HCT116 (cell line): Measurements from ENCODE around the gene SLMAP. TPM values are rescaled to one million over a fixed set of nuclear protein-coding genes. Genes with fewer than 3 reads are reported as not detected.

Experiments used
- ATAC-seq: fragments of 200-7000 bp; cut with Tn5 transposase; 2 replicates; pipeline ENCODE4 v1.9.1; 2020; ENCODE audit warnings: mild to moderate bottlenecking, moderate library complexity
- BruUV-seq: library from RNA; stranded (reverse); fragments of 400-500 nt; replicated peaks from 2 replicates; lab custom pipeline; 2021; lab: Mats Ljungman, UMichigan
- CTCF ChIA-PET: fragments of 300-600 bp; sonication (Branson Sonifier 250); formaldehyde crosslinking; loops from one replicate; lab custom pipeline; 2021; ENCODE audit warnings: antibody characterized with exemption; lab: Charles Lee
- POLR2A ChIA-PET: fragments of 300-600, 350-600 bp; sonication (Branson Sonifier 250); formaldehyde crosslinking; loops from one replicate; lab custom pipeline; 2021; ENCODE audit warnings: antibody characterized with exemption; lab: Charles Lee
- RAD21 ChIA-PET, 2 experiments: fragments of 300-600 bp; sonication (Branson Sonifier 250); formaldehyde crosslinking; loops; one replicate each; lab custom pipeline; 2023; ENCODE audit warnings: low total read pairs in 2 of 2; ENCODE audit not compliant: uncharacterized antibody in 2 of 2, unreplicated experiment in 2 of 2, low non-redundant PET in 1 of 2; lab: Charles Lee
- DNase-seq: peaks from one replicate; pipeline ENCODE4 v3.0.0-alpha.2; 2010; ENCODE audit warnings: low read depth, low spot score
- H2AFZ ChIP-seq: fragments of 200-600 bp; shearing (Covaris generic), sonication (generic); 2 replicates; pipeline ENCODE4 v1.6.1; 2017; ENCODE audit warnings: low read depth, mixed run types, mixed read lengths, antibody characterized with exemption, low read length; ENCODE audit not compliant: poor library complexity, severe bottlenecking
- H3K27ac ChIP-seq: 2 replicates; pipeline ENCODE4 v1.5.1; 2012; ENCODE audit warnings: low read depth, low read length
- H3K27me3 ChIP-seq: fragments of 200-600 bp; sonication (generic); 2 replicates; pipeline ENCODE4 v1.6.1; 2016; ENCODE audit warnings: mixed run types, low read length, mixed read lengths; ENCODE audit not compliant: insufficient read depth
- H3K36me3 ChIP-seq, 2 experiments: fragments of 200-500 bp in 1 of 2; fragments of 200-600 bp in 1 of 2; sonication (Bioruptor generic) in 1 of 2; sonication (generic) in 1 of 2; 2 replicates each; pipeline versions ENCODE4 v1.5.1 to v1.6.1; 2014 to 2016; ENCODE audit warnings: low read length in 2 of 2, inconsistent platforms in 1 of 2, mixed read lengths in 1 of 2, mixed run types in 1 of 2; ENCODE audit not compliant: insufficient read depth in 2 of 2, control insufficient read depth in 1 of 2
- H3K4me1 ChIP-seq, 2 experiments: fragments of 200-600 bp in 1 of 2; sonication (generic) in 1 of 2; 2 replicates each; pipeline versions ENCODE4 v1.5.1 to v1.6.1; 2012 to 2017; ENCODE audit warnings: low read length in 2 of 2, inconsistent platforms in 1 of 2, mild to moderate bottlenecking in 1 of 2, mixed read lengths in 1 of 2, mixed run types in 1 of 2, moderate library complexity in 1 of 2; ENCODE audit not compliant: insufficient read depth in 2 of 2, control insufficient read depth in 1 of 2
- H3K4me2 ChIP-seq: fragments of 200-600 bp; sonication (generic); 2 replicates; pipeline ENCODE4 v1.6.1; 2017; ENCODE audit warnings: mixed run types, low read length, mixed read lengths
- H3K4me3 ChIP-seq, 2 experiments: fragments of 200-600 bp in 1 of 2; sonication (generic) in 1 of 2; replicated peaks in 1 of 2; 2 replicates each; pipeline ENCODE4 v1.5.1; 2011 to 2016; ENCODE audit warnings: low read length in 2 of 2, control low read depth in 1 of 2, low read depth in 1 of 2, mild to moderate bottlenecking in 1 of 2, mixed read lengths in 1 of 2, mixed run types in 1 of 2
- H3K79me2 ChIP-seq: fragments of 200-600 bp; sonication (generic); 2 replicates; pipeline ENCODE4 v1.6.1; 2017; ENCODE audit warnings: mild to moderate bottlenecking, mixed run types, low read length, moderate library complexity, mixed read lengths; ENCODE audit not compliant: insufficient read depth
- H3K9ac ChIP-seq: fragments of 200-600 bp; sonication (generic); 2 replicates; pipeline ENCODE4 v1.6.1; 2016; ENCODE audit warnings: low read length, mixed read lengths
- H3K9me2 ChIP-seq: fragments of 200-600 bp; sonication (generic), shearing (Covaris generic); 2 replicates; pipeline ENCODE4 v1.6.1; 2017; ENCODE audit warnings: mixed run types, mild to moderate bottlenecking, moderate library complexity; ENCODE audit not compliant: insufficient read depth
- H3K9me3 ChIP-seq, 2 experiments: fragments of 200-500 bp in 1 of 2; fragments of 200-600 bp in 1 of 2; sonication (Bioruptor generic) in 1 of 2; sonication (generic) in 1 of 2; 2 replicates each; pipeline ENCODE4 v1.6.1; 2014 to 2017; ENCODE audit warnings: low read length in 2 of 2, mixed read lengths in 2 of 2, inconsistent platforms in 1 of 2, low read depth in 1 of 2, mild to moderate bottlenecking in 1 of 2, mixed run types in 1 of 2, moderate library complexity in 1 of 2; ENCODE audit not compliant: control insufficient read depth in 1 of 2, insufficient read depth in 1 of 2
- H4K20me1 ChIP-seq: fragments of 200-600 bp; sonication (generic), shearing (Covaris generic); 2 replicates; pipeline ENCODE4 v1.6.1; 2017; ENCODE audit warnings: mixed run types, mild to moderate bottlenecking, moderate library complexity; ENCODE audit not compliant: insufficient read depth
- JUND ChIP-seq: IDR thresholded peaks from 2 replicates; pipeline ENCODE4 v1.6.1; 2012
- POLR2A ChIP-seq: IDR thresholded peaks from 2 replicates; pipeline ENCODE4 v1.7.0; 2011; ENCODE audit warnings: borderline replicate concordance; ENCODE audit not compliant: insufficient read depth, insufficient read length; ENCODE audit errors: extremely low read depth
- POLR2AphosphoS5 ChIP-seq: IDR thresholded peaks from 2 replicates; pipeline ENCODE4 v1.6.1; 2011; ENCODE audit warnings: mild to moderate bottlenecking, low read depth, low read length, moderate library complexity
- RAD21 ChIP-seq: IDR thresholded peaks from 2 replicates; pipeline ENCODE4 v1.6.1; 2012; ENCODE audit warnings: low read depth, mild to moderate bottlenecking
- SIN3A ChIP-seq: IDR thresholded peaks from 2 replicates; pipeline ENCODE4 v1.6.1; 2012; ENCODE audit warnings: low read depth
- SRF ChIP-seq: IDR thresholded peaks from 2 replicates; pipeline ENCODE4 v1.6.1; 2012; ENCODE audit warnings: low read depth
- ZNF274 ChIP-seq: fragments of 200-500 bp; sonication (Bioruptor generic); IDR thresholded peaks from 2 replicates; pipeline ENCODE4 v1.6.1; 2014; ENCODE audit warnings: mild to moderate bottlenecking, low read depth, low read length, inconsistent platforms
- intact Hi-C: fragments of 100-400 bp; cut with micrococcal nuclease; formaldehyde crosslinking; loops from 2 replicates; pipeline ENCODE4 v1.10.0; 2022
- total RNA-seq: library from RNA; stranded (reverse); gene quantifications from one replicate; pipeline ENCODE4 v1.2.1, GENCODE V29; 2021; ENCODE audit not compliant: unreplicated experiment
- TF ChIP-seq, protein P1 (sequence below): IDR thresholded peaks from 2 replicates; pipeline ENCODE4 v1.6.1; 2011; ENCODE audit warnings: mild to moderate bottlenecking, low read length, moderate library complexity; ENCODE audit not compliant: insufficient replicate concordance; ENCODE audit errors: extremely low read depth
- TF ChIP-seq, protein P2 (sequence below), 3 experiments: fragments of 200-600 bp in 1 of 3; sonication (generic) in 1 of 3; IDR thresholded peaks in 2 of 3; conservative IDR thresholded peaks in 1 of 3; 2 replicates each; pipeline ENCODE4 v1.5.1; 2012 to 2017; ENCODE audit warnings: low read depth in 2 of 3, low read length in 2 of 3, antibody characterized with exemption in 1 of 3, borderline replicate concordance in 1 of 3, control low read depth in 1 of 3, mild to moderate bottlenecking in 1 of 3, mixed read lengths in 1 of 3, mixed run types in 1 of 3, moderate library complexity in 1 of 3; ENCODE audit not compliant: insufficient read depth in 1 of 3

The SLMAP gene
- total RNA-seq, 1 experiment from 2014 or later: 81.0 TPM

DNA sequence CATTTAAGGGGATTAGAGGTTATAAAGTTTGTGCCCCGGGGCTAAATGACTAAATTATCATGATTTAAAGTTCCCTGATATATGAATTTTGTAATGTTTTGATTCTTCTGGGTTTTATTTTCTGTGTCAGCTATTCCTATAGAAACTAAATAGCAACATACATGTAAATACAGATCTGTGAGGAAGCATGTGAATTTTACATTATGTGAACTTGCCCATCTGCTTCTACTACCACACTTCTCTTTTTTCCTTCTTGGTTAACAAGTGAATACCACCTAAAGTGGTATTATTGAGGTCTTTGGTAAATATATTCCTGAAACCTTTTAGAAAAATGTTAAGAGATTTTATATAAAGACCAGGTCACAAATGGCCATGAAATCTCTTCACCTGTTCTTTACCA lies 29.3 kb downstream of the SLMAP start:
- no peaks in the 10 kb centered on the region for H3K9me2 ChIP-seq

More for the DNA sequence above, 29.3 kb downstream of the SLMAP start:
- H3K9me3 ChIP-seq: no peaks in the 10 kb centered on the region
- no peak for ATAC-seq
- DNase-seq: no peak
- no peak overlapping the region for H3K4me3 ChIP-seq
- TF ChIP-seq, protein P1, sequence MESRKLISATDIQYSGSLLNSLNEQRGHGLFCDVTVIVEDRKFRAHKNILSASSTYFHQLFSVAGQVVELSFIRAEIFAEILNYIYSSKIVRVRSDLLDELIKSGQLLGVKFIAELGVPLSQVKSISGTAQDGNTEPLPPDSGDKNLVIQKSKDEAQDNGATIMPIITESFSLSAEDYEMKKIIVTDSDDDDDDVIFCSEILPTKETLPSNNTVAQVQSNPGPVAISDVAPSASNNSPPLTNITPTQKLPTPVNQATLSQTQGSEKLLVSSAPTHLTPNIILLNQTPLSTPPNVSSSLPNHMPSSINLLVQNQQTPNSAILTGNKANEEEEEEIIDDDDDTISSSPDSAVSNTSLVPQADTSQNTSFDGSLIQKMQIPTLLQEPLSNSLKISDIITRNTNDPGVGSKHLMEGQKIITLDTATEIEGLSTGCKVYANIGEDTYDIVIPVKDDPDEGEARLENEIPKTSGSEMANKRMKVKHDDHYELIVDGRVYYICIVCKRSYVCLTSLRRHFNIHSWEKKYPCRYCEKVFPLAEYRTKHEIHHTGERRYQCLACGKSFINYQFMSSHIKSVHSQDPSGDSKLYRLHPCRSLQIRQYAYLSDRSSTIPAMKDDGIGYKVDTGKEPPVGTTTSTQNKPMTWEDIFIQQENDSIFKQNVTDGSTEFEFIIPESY: no peak
- TF ChIP-seq RAD21: no peak
- no peak for TF ChIP-seq POLR2A
- no peak for TF ChIP-seq SRF
- TF ChIP-seq SIN3A: no peak
- TF ChIP-seq POLR2AphosphoS5: no peak
- no peak for TF ChIP-seq ZNF274
- no peak for TF ChIP-seq JUND
- TF ChIP-seq, protein P2, sequence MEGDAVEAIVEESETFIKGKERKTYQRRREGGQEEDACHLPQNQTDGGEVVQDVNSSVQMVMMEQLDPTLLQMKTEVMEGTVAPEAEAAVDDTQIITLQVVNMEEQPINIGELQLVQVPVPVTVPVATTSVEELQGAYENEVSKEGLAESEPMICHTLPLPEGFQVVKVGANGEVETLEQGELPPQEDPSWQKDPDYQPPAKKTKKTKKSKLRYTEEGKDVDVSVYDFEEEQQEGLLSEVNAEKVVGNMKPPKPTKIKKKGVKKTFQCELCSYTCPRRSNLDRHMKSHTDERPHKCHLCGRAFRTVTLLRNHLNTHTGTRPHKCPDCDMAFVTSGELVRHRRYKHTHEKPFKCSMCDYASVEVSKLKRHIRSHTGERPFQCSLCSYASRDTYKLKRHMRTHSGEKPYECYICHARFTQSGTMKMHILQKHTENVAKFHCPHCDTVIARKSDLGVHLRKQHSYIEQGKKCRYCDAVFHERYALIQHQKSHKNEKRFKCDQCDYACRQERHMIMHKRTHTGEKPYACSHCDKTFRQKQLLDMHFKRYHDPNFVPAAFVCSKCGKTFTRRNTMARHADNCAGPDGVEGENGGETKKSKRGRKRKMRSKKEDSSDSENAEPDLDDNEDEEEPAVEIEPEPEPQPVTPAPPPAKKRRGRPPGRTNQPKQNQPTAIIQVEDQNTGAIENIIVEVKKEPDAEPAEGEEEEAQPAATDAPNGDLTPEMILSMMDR (IDR thresholded peaks at IDR 0.05 in 2 of 3, conservative IDR thresholded peaks at IDR 0.05 in 1 of 3; ENCODE audit: borderline replicate concordance in 1 of 3, insufficient read depth in 1 of 3, low read depth in 2 of 3, low read length in 2 of 3): no peak
- no peak overlapping the region for H3K27ac ChIP-seq
- H3K79me2 ChIP-seq: peaks cover 95% of the 10 kb centered on the region
- BruUV-seq: no TSS peak
- H4K20me1 ChIP-seq: no peaks in the 10 kb centered on the region; the same call in 1 of the 2 replicates
- H3K4me2 ChIP-seq: no peak overlapping the region
- H2AFZ ChIP-seq: no peak overlapping the region
- no peak overlapping the region for H3K9ac ChIP-seq
- ChIA-PET CTCF (no interaction called here), POLR2A (interaction anchor here (0.9 kb wide), 1 partner anchor 29 kb away, joined by 3 read pairs; the partner anchor contains the start of gene SLMAP), RAD21 (no interaction called here)
- peaks cover 2 to 14% of the 10 kb centered on the region in 2 experiments; a peak in 1 of 4 replicates for H3K4me1 ChIP-seq
- no peaks in the 10 kb centered on the region for H3K27me3 ChIP-seq
- H3K36me3 ChIP-seq: no peaks in the 10 kb centered on the region
- intact Hi-C loops: no loop called here
